ENCODE data around the gene SLC25A28.

SLC25A28 gene, protein sequence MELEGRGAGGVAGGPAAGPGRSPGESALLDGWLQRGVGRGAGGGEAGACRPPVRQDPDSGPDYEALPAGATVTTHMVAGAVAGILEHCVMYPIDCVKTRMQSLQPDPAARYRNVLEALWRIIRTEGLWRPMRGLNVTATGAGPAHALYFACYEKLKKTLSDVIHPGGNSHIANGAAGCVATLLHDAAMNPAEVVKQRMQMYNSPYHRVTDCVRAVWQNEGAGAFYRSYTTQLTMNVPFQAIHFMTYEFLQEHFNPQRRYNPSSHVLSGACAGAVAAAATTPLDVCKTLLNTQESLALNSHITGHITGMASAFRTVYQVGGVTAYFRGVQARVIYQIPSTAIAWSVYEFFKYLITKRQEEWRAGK

DNA sequence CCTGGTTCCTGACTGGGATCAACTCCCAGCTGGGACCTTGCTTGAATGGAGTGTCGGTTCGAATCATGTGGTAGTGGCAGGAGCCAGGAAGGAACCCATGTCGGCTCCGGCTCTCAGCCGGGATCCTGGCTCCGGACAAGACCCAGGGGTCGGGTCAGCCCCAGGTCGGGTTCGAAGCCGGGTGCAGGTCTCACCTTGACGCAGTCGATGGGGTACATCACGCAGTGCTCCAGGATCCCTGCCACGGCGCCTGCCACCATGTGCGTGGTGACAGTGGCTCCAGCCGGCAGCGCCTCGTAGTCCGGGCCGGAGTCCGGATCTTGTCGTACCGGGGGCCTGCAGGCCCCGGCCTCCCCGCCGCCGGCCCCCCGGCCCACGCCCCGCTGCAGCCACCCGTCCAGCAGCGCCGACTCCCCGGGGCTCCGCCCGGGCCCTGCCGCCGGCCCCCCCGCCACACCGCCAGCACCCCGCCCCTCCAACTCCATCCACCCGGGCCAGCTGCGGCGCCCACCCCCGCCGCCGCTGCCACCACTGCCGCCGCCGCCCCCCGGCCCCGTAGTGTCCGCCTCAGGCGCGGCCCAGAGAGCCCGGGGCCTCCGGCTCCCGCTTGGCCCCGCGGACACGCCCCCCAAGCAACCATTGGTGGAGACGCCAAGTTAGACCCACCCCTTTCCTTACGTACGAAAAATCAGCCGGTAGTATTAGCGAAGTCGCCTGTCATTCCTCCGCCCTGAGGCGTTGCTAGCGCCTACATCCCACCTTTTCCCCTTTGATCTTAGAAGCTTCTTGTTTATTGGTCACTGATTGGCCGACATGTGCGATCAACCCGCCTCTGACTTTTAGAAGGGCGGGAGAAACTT, at the start of gene SLC25A28:
TSS of gene SLC25A28 (minus strand) at position 589 of the 860 bp plus-strand sequence. CDS start at position 485, 104 bp downstream.
- Mint-ChIP-seq H3K4me1 (peaks cover 33% of the 10 kb centered on the region), H3K27ac (peak within 1 kb of the TSS; percentile 83), H3K9me3 (no peaks in the 10 kb centered on the region), H3K36me3 (peaks cover 5% of the 10 kb centered on the region), H3K4me3 (peak within 1 kb of the TSS; percentile 81), H3K27me3 (no peaks in the 10 kb centered on the region)
- DNase-seq (ENCODE audit: low spot score in 2 of 2) (peak; percentile 85 to 90), ATAC-seq (ENCODE audit: low read depth) (no peak)

DNA sequence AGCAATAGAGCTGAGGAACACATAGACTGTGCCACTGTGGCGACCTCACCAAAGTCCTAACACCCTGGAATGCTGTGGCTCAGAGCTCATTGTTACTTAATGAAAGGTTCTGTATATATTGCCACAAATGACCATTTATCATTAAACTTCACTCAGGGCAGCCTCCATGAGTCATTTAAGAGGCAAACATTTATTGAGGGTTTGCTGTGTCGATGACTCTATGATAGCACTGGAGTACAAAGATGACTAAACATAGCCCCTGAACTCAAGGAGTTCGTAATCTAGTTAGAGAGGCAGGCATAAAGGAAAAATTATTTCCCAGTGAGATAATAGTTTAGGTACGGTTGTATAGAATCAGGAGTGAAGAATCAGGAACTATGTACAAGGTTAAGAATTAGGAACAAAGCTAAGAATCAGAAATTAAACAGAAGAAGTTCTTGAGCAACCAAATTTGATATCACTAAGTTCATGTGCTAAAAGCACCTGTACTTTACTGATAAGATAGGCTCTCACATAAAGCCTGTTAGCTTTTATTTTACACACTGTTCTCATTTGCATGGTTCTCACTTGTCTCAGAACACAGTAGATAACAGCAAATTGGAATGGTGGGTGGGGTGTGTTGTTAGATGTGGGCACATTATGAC, 47.0 kb upstream of the SLC25A28 start:
- Mint-ChIP-seq H3K27ac (no peak overlapping the region), H3K4me1 (peaks cover under 1% of the 10 kb centered on the region), H3K9me3 (no peaks in the 10 kb centered on the region), H3K27me3 (no peaks in the 10 kb centered on the region), H3K4me3 (no peak overlapping the region), H3K36me3 (peaks cover 13% of the 10 kb centered on the region)
- ATAC-seq (ENCODE audit: low read depth) (no peak), DNase-seq (ENCODE audit: low spot score in 2 of 2) (no peak)

DNA sequence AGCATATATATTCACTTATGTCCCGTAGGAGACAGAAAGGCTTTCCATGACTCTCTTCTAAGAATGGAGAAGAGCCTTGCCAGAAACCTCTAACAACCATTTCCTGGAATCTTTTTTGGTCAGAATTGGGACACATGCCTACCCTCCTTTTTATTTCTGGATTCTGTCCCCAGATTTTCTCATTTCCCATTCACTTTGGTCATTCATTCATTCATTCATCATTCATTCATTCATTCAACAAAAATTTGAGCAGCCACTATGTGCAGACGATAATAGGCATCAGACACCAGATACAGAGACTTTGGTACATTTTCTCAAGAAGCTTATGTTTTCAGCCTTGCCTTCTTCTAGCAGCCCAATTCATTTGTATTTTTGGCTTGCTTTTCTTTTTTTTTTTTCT, 45.1 kb upstream of the SLC25A28 start:
- no peak overlapping the region for H3K4me3 Mint-ChIP-seq
- peaks cover 3% of the 10 kb centered on the region for H3K4me1 Mint-ChIP-seq
- no peak overlapping the region for H3K27ac Mint-ChIP-seq
- no peaks in the 10 kb centered on the region for H3K27me3 Mint-ChIP-seq
- DNase-seq (ENCODE audit: low spot score in 2 of 2) (no peak), ATAC-seq (ENCODE audit: low read depth) (no peak)
- peaks cover 14% of the 10 kb centered on the region for H3K36me3 Mint-ChIP-seq
- no peaks in the 10 kb centered on the region for H3K9me3 Mint-ChIP-seq

DNA sequence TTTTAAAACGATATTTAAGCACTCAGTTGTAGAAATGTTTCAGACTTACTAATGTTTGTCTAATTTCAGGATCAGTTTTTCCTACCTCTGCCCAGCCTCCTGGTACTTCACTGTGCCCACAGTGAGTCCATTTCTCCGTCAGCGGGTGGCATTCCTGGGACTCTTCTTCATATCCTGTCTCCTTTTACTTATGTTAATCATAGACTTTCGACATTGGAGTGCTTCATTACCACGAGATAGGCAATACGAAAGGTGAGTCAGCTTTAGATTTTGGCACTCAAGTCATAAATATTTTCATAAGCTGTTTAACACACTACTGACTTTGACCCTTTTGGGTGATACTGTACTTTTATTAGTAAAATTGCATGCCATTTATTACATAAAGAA, 41.1 kb upstream of the SLC25A28 start:
- DNase-seq (ENCODE audit: low spot score in 2 of 2) (no peak), ATAC-seq (ENCODE audit: low read depth) (no peak)
- Mint-ChIP-seq H3K27ac (no peak overlapping the region), H3K9me3 (no peaks in the 10 kb centered on the region), H3K36me3 (peaks cover 10% of the 10 kb centered on the region), H3K27me3 (peaks cover 4% of the 10 kb centered on the region), H3K4me3 (no peak overlapping the region), H3K4me1 (peaks cover 19% of the 10 kb centered on the region)

DNA sequence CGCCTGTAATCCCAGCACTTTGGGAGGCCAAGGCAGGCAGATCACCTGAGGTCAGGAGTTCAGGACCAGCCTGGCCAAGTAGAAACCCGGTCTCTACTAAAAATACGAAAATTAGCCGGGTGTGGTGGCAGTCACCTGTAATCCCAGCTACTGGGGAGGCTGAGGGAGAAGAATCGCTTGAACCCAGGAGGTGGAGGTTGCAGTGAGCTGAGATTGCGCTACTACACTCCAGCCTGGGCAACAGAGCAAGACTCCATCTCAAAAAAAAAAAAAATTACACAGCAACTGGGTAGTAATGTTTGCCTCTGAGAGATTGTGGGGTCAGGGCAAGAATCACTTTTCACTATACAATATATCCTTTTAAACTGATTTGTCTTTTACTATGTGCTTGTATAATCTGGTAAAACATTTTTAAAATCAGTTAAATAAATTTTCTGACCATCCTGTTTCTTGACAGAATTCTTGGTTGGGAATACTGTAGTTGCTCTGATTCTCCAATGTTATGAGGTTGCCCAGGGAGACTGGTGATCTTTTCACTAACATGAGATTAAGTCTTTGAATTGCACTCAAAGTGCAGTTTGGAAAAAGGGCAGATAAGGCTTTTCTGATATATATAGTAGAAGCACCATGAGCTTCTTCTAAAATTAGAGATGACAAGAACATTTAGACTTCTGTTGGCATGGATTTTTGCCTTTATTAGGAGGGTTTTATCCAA, 40.6 kb upstream of the SLC25A28 start:
- ATAC-seq (ENCODE audit: low read depth) = no peak
- Mint-ChIP-seq H3K4me1 (peaks cover 19% of the 10 kb centered on the region), H3K4me3 (no peak overlapping the region), H3K36me3 (peaks cover 7% of the 10 kb centered on the region), H3K27me3 (peaks cover 8% of the 10 kb centered on the region), H3K27ac (no peak overlapping the region), H3K9me3 (no peaks in the 10 kb centered on the region)
- no peak for DNase-seq (ENCODE audit: low spot score in 2 of 2)

DNA sequence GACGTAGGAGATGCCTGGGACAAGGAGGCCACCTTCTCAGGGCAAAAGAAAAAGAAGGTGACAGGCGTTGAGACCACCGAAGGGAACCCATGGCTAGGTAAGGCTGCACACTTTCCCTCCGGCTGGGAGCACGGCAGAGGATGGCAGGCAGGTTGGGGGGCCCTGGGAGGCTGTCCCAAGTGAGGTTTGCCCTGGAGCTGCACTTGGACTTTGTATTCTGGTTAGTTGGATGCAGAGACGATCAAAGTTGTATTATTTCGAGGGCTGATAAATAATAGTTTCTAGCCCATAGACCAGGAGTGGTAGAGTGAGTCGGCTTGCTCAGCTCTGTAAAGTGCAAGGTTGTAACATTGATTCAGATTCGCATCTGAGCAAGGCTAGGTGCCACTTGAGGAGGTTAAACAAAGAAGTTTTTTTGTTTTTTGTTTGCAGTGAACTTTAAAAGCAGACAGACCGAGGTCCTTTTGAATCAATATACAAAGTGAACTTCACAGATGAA, 39.7 kb upstream of the SLC25A28 start:
- DNase-seq (ENCODE audit: low spot score in 2 of 2) (no peak), ATAC-seq (ENCODE audit: low read depth) (no peak)
- Mint-ChIP-seq H3K4me1 (peaks cover 19% of the 10 kb centered on the region), H3K27ac (peak overlapping the region; percentile 66), H3K4me3 (peak overlapping the region; percentile 87), H3K9me3 (no peaks in the 10 kb centered on the region), H3K27me3 (peaks cover 8% of the 10 kb centered on the region), H3K36me3 (peaks cover 3% of the 10 kb centered on the region)

DNA sequence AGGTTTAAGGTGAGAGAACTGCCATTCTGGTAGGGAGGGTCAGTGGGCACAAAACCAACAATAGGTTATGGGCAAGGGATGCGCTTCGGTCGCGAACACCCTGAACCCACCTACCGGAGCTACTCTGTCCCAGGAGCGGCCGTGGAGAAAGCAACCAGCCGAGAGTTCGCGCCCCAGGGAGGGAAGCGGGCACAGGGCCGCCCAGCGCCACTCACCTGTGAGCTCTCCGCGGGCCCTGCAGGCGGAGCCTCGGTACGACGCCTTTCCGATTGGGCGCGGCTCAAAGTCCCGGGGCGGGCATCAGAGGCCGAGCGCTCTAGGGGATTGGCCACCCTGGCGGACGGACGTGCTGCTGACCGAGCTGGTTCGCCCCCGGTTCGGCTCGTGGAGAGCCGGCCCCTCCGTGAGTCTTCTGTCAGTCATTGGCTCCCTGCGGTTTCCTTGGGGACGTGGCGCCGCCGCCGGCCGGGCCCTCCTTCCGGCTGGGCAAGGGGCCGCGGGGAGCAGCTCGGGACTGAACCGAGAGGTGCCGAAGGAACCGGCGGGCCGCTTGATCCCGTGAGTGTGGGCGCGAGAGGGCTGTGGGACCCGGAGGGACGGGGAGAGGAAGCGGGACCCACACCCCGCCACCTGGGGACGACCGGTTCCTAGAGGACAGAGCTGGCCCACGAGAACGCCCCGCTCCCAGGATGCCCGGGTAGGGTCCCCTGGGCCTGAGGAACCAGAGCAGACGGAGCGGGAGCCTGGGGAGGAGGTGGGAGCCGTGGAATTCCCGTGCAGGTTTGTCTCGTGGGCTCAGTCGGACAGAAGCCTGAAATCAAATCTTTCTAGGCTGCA, 39.0 kb upstream of the SLC25A28 start, which contains the start of gene ENTPD7:
TSS of gene ENTPD7 (plus strand) at position 479 of the 837 bp plus-strand sequence. CDS start 448 bp downstream, outside the sequence.
- peak within 1 kb of the TSS; percentile 66 for H3K27ac Mint-ChIP-seq
- peaks cover 3% of the 10 kb centered on the region for H3K36me3 Mint-ChIP-seq
- H3K27me3 Mint-ChIP-seq = peaks cover 11% of the 10 kb centered on the region
- DNase-seq (ENCODE audit: low spot score in 2 of 2) (peak; percentile 72 to 76), ATAC-seq (ENCODE audit: low read depth) (peak; percentile 97)
- peak within 1 kb of the TSS; percentile 87 for H3K4me3 Mint-ChIP-seq
- no peaks in the 10 kb centered on the region for H3K9me3 Mint-ChIP-seq
- H3K4me1 Mint-ChIP-seq = peaks cover 19% of the 10 kb centered on the region

DNA sequence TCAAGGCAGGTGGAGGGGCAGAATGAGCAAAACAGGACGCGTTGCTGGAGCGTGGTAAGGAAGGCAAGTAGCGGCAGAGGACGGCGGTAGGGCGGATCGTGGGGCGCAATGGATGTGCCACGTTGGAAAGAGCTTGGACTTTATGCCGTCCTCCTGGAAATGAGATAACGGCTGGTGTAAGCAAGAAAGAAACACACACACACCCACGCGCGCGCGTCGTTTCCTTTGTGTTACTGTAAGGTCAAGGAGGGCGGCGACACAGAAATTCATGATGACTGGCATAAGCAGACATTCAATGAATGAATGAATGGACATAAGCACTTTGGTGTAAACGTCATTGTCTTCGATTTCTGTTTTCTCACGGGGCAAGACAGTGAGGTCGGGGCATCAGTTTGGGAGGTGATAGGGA, 38.4 kb upstream of the SLC25A28 start:
- H3K4me1 Mint-ChIP-seq = peaks cover 19% of the 10 kb centered on the region
- H3K27me3 Mint-ChIP-seq = peaks cover 11% of the 10 kb centered on the region
- peak overlapping the region; percentile 87 for H3K4me3 Mint-ChIP-seq
- peak in 1 of 2 donors; percentile 16 for DNase-seq (ENCODE audit: low spot score in 2 of 2)
- H3K36me3 Mint-ChIP-seq = peaks cover 2% of the 10 kb centered on the region
- no peak for ATAC-seq (ENCODE audit: low read depth)
- H3K9me3 Mint-ChIP-seq = no peaks in the 10 kb centered on the region
- H3K27ac Mint-ChIP-seq = peak overlapping the region; percentile 66

DNA sequence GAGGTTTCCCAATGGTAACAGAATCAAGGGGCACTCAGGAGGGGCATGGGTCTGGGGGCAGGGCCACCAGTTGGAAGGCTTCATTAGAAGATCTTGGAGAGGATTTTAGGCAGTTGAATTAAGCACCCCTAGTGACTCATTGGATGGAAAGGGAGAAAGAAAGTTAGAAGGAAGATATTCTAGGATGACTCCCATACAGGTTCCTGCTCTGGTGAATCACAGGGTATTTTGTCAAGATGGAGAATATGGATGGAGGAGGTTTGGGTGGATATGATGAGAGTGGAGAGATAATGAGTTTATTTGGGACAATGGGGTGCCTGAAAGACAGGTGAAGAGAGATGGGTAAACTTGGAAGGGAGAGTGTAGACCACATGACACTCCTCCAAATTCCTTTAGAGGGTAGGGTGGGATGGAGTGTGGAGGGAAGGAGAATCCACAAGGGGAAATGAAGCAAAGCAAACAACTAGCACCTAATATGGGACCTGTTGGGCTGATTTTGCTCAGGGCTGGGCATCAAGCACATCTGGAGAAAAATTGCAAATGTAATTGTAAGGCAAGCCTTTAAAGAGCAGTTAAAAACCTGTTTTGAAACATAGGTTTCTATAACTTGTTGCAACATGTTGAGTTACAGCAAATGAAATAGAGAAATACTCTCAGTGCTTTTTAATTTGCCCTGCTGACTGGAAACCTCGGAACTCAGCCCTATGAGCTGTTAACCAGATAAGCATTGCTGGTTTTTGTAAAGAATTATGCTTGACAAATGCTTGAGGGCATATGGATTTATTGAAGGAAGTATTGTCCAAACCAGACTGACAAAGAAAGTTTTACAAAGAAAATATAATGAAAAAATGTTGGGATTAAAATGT, 36.2 kb upstream of the SLC25A28 start:
- no peaks in the 10 kb centered on the region for H3K9me3 Mint-ChIP-seq
- DNase-seq (ENCODE audit: low spot score in 2 of 2) = no peak
- peaks cover 15% of the 10 kb centered on the region for H3K27me3 Mint-ChIP-seq
- H3K4me3 Mint-ChIP-seq = no peak overlapping the region
- peaks cover 15% of the 10 kb centered on the region for H3K4me1 Mint-ChIP-seq
- no peaks in the 10 kb centered on the region for H3K36me3 Mint-ChIP-seq
- H3K27ac Mint-ChIP-seq = no peak overlapping the region
- ATAC-seq (ENCODE audit: low read depth) = no peak

DNA sequence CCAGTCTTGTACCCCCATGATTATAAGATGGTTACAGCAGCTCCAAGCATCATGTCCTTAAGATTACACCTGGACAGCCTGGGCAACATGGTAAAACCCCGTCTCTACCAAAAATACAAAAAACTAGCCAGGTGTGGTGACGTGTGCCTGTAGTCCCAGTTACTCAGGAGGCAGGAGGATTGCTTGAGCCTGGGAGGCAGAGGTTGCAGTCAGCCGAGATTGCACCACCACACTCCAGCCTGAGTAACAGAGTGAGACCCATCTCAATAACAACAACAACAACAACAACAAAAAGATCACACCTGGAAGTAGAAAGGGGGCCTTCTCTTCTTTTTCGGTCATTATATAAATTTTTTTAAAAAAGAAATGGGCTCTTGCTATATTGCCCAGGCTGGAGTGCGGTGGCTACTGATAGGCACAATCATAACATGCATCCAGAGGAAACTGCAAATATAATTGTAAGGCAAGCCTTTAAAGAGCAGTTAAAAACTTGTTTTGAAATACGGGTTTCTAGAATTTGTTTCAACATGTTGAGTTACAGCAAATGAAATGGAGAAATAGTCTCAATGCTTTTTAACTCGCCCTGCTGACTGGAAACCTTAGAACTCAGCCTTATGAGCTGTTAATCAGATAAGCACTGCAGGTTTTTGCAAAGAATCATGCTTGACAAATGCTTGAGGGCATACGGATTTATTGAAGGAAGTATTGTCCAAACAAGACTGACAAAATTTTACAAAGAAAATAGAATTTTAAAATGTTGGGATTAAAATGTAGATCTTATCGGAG, 34.3 kb upstream of the SLC25A28 start:
- Mint-ChIP-seq H3K9me3 (no peaks in the 10 kb centered on the region), H3K4me1 (peaks cover 11% of the 10 kb centered on the region), H3K36me3 (no peaks in the 10 kb centered on the region), H3K4me3 (no peak overlapping the region), H3K27ac (no peak overlapping the region), H3K27me3 (peaks cover 17% of the 10 kb centered on the region)
- ATAC-seq (ENCODE audit: low read depth) (no peak), DNase-seq (ENCODE audit: low spot score in 2 of 2) (no peak)

DNA sequence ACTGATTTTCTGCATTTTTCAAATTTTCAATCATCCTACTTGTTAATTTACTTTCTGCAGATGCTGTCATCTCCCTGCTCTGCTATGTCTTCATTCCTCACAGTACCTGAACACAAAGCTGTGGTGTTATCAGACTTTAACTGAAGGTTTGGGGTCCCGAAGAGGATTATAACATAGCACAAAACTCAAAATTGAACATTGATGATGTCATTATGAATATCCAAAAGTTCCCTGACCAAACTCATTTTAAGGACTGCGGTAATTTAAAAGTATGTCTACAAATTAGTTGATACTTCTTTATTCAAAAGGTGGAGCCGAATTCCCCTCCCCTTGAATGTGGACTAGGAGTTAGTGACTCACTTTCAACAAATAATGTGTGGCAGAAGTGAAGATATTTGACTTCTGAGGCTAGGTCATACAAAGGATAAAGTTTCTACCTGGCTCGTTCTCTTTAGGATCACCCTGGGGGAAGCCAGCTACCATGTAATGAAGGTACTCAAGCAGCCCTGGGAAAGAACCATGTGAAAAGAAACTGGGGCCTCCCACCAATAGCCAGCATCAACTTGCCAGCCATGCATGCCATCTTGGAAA, 32.7 kb upstream of the SLC25A28 start:
- Mint-ChIP-seq H3K4me3 (no peak overlapping the region), H3K27me3 (peaks cover 16% of the 10 kb centered on the region), H3K27ac (no peak overlapping the region), H3K4me1 (peaks cover 4% of the 10 kb centered on the region), H3K36me3 (no peaks in the 10 kb centered on the region), H3K9me3 (no peaks in the 10 kb centered on the region)
- DNase-seq (ENCODE audit: low spot score in 2 of 2) (no peak), ATAC-seq (ENCODE audit: low read depth) (no peak)
